ENCODE data around the gene ARID1A.

- TF ChIP-seq CTCF (IDR thresholded peaks at IDR 0.05): no peak
- no peak for TF ChIP-seq EP300 (IDR thresholded peaks at IDR 0.05)
Measured at GRCh38 chr1:26752519-26752918, 56.7 kb downstream of the ARID1A start.

Measured in ovary (tissue), 3 donors.